Activated gamma-delta T cell treated with Interleukin-2 at 50 U/mL for 16 hours (primary cell): ENCODE measurements around the gene CLTCL1.
A peak's percentile ranks its signal among the peaks of the same experiment; 100 is the strongest.

Experiments used
- DNase-seq: peaks from one replicate; pipeline ENCODE4 v3.0.0-alpha.2; 2020

The CLTCL1 gene

GRCh38 chr22:19147195-19147780 lies 144.2 kb downstream of the CLTCL1 start:
- no peak for DNase-seq

- DNase-seq: no peak
Observed at GRCh38 chr22:19146215-19146968, 145.1 kb downstream of the CLTCL1 start.

DNA sequence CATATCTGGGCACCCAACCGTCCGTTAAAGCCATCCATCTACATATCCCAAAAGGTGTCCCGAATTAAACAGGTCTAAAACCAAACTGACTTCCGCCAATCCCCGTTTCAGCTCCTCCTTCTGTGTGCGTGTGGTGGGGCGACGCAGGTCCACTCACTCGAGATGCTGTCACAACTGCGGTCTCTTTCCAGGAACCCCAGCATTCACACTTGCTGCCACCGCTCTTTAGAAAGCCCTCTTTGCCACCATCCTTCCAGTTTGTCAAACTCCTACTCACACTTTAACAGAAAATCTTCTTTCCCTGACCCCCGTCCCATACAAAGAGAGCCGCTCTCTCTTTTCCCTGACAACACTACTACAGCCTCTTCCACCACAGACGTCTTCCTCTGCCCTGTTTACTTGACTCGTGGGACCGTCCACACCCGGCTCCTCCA lies 147.5 kb downstream of the CLTCL1 start:
- DNase-seq: peak; percentile 16

GRCh38 chr22:19143212-19143611 lies 148.3 kb downstream of the CLTCL1 start:
- DNase-seq: no peak

GRCh38 chr22:19142394-19142793 lies 149.1 kb downstream of the CLTCL1 start:
- no peak for DNase-seq

GRCh38 chr22:19139974-19140373 lies 151.5 kb downstream of the CLTCL1 start:
- no peak for DNase-seq

GRCh38 chr22:19139001-19139356 lies 152.5 kb downstream of the CLTCL1 start:
- DNase-seq: no peak

GRCh38 chr22:19138217-19139000 lies 153.1 kb downstream of the CLTCL1 start:
- no peak for DNase-seq

GRCh38 chr22:19137384-19138216 lies 153.9 kb downstream of the CLTCL1 start:
- DNase-seq: no peak

DNA sequence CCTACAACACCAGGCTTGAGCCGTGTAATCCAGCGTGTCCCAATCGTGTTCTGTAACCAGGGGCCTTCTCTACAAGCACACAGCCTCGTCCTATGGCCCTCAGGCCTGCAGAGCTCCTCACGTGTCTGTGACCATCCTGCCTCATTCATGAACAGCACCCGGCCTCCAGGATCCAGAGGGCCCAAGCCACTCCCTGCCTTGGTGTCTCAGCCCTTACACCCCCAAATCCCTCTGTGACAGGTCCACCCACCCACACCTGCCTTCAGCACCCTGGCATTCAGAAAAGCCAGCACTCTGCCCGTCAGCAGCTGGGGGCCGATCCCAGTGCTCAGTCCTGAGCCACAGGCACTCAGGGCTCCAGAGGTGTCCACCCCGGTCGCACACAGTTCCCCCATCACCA lies 154.6 kb downstream of the CLTCL1 start:
- DNase-seq: no peak

DNA sequence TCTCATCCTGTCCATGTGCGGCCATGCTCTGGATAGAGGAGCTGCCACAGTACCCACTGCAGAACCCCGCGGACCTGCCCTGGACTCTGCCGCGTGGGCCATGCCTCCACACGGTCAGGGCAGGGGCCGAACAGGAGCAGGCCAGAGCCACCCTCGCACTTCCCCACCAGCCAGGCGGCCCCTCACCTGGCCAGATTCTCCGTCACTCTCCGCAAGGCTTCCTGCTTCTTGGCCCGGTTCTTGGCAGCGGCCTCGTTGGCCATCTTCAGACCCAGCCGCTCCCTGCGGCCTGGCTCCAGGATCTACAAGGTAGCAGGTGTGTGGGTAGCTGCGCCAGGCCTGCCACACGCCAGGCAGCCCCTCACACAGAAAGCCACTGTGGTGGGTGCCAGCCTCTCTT lies 156.6 kb downstream of the CLTCL1 start:
- no peak for DNase-seq

- DNase-seq: no peak
Observed at GRCh38 chr22:19134176-19134831, 157.2 kb downstream of the CLTCL1 start.

DNA sequence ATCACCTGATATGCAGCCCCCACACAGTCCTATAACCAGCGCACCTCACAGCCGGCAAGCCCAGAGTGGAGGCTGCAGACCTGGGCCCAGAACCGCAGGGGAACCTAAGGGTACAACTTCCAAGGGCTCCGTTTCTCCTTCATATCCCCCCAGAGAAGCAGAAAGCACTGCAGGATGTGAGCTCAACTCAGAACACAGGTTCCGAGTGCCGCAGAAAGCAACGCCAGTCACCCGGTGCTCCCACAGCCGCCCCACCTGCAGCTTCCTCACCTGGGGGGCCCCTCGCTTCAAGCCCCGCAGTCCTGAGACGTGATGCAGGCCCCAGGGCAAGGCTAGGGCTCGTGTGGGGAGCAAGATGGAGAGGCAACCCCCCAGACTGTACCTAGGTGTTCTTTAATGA lies 158.0 kb downstream of the CLTCL1 start:
- no peak for DNase-seq

DNA sequence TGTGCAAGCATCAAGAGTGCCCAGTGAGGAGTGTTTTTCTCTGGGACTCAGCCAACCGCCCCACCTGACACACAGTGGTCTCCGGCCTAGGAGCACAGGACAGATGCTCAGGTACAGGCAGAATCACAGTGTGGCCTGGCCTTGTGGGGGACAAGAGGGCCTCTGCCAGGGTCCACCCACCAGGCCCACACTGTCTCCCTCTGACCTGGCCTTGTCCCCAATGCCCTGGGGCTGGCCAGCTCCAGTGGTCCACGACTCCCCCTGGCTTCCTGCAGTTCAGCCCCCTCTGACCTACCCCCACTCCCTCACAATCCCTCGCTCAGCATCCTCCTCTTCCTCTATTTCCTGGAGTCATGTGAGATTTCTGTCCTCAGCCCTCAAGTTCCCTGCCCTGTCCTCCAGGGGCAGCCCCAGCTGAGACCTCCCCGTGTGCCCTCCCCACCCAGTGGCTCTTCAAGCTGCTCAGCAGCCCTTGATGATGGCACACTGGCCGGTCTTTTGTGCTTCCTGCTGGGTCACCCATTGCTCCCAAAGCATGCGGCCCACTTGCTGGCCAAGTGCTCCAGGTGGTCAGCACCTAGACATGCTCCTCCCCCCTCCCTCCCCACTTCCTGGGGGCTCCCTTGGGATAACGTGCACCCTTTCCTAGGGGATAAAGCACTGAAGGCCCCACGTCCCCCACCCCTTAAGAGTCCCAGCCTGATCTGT lies 158.7 kb downstream of the CLTCL1 start:
- DNase-seq: no peak

- no peak for DNase-seq
Observed at GRCh38 chr22:19132153-19132552, 159.4 kb downstream of the CLTCL1 start.

GRCh38 chr22:19131685-19132015 lies 159.9 kb downstream of the CLTCL1 start:
- no peak for DNase-seq

DNA sequence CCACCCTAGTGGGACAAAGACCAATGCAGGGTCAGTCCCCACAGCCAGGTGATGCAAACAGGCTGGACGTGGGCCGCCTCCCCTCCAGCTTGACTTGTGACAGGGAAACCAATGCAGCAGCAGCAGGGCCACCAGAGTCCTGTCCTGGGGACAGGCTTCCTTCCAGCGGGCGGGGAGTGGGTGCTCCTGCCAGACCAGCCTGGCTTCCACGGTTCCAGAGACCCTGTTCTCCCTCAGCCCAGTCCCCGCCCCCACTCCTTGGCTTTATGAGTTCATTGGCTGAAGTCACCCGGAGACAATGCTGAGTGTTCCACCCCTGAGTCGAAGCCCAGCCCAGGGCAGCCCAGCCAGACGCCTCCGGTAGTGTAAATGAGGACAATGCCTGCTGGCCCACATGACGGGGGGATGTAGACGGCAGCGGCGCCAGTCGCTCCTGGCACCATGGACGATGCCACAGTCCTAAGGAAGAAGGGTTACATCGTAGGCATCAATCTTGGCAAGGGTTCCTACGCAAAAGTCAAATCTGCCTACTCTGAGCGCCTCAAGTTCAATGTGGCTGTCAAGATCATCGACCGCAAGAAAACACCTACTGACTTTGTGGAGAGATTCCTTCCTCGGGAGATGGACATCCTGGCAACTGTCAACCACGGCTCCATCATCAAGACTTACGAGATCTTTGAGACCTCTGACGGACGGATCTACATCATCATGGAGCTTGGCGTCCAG lies 160.4 kb downstream of the CLTCL1 start, which contains the start of gene TSSK2:
Gene TSSK2 (plus strand): TSS at position 350 of the 726 bp plus-strand sequence. CDS start 92 bp downstream, at position 442.
- no peak for DNase-seq

GRCh38 chr22:19129871-19130270 lies 161.6 kb downstream of the CLTCL1 start:
- DNase-seq: no peak
